HG03196 (cell line): ENCODE results near the gene PSMD8.
"Not testable (repeated sequence)": the region's sequence is repeated elsewhere in the genome, so short reads cannot be mapped to it uniquely, and the experiment has no call there.

ENCODE experiments used
- ATAC-seq: cut with Tn5 transposase; IDR thresholded peaks from one replicate; pipeline ENCODE4 v1.9.1; 2021; ENCODE audit not compliant: unreplicated experiment

PSMD8 gene

DNA sequence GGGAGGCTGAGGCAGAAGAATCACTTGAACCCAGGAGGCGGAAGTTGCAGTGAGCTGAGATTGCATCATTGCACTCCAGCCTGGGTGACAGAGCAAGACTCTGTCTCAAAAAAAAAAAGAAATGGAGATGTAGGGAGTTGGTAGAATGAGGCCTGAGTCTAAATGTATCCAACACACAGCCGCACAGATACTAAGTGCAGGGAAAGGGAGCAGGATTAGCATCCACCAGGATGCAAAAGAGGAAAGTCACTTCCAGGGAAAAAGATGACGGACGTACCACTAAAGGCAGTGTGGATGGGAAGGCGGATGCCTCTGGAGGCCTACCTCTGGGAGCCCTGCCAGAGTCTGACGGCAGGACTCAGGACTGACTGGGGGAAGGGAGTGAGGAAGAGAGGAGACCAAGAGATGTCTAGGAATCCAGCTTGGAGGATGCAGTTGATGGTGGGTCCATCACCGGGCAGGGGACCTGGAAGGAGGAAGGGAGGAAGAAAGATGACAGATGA is 35.3 kb downstream of the PSMD8 start:
- no peak for ATAC-seq

DNA sequence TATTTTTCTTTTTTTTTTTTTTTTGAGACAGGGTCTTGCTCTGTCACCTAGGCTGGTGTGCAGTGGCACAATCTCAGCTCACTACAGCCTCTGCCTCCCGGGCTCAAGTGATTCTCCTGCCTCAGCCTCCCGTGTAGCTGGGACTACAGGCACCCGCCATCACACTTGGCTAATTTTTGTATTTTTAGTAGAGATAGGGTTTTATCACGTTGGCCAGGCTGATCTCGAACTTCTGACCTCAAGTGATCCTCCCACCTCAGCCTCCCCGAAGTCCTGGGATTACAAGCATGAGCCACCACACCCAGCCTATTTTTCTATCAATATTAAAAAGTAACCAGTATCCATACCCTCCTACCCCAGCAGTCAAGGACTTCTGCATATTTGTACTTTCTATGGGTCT is 36.0 kb downstream of the PSMD8 start:
- ATAC-seq: not testable (repeated sequence)

GRCh38 chr19:38411041-38411712 is 36.8 kb downstream of the PSMD8 start:
- no peak for ATAC-seq

DNA sequence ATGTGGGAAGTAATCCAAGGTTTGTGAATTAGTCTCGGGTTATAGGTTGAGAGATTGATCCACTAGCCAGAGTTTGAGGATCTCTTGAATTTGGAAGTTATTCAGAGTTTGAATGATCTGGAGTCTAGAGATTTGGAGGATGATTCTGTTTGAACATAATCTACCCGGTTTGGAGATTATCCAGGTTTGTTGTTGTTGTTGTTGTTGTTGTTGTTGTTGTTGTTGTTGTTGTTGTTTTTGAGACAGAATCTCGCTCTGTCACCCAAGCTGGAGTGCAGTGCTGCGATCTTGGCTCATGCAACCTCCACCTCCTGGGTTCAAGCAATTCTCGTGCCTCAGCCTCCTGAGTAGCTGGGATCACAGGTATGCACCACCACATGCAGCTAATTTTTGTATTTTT is 37.5 kb downstream of the PSMD8 start:
- ATAC-seq: not testable (repeated sequence)

GRCh38 chr19:38412491-38412890 is 38.1 kb downstream of the PSMD8 start:
- no peak for ATAC-seq

- ATAC-seq: no peak
Measured at GRCh38 chr19:38412961-38413360, 38.6 kb downstream of the PSMD8 start.

GRCh38 chr19:38413416-38413815 is 39.0 kb downstream of the PSMD8 start:
- ATAC-seq: no peak

DNA sequence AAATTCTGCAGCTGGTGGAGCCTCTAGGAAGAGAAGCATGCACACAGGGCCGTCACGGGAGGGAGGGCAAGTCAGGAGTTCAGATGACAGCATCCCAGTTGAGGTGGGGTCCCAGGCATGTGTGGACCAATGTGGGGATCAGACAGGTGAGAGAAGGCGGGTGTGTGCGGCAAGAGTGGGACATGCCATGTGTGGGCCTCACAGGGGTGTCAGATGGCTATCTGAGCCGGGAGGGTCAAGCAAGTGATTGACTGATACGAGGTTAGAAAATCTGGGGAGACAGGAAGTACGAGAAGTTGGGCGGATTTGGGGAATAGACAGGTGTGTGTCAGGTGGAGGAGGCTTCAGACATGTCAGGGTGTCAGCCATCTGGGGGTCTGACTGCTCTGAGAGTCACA is 42.8 kb downstream of the PSMD8 start:
- ATAC-seq: no peak

GRCh38 chr19:38417544-38418506 is 43.5 kb downstream of the PSMD8 start:
- no peak for ATAC-seq

GRCh38 chr19:38420935-38421334 is 46.6 kb downstream of the PSMD8 start:
- ATAC-seq: no peak

DNA sequence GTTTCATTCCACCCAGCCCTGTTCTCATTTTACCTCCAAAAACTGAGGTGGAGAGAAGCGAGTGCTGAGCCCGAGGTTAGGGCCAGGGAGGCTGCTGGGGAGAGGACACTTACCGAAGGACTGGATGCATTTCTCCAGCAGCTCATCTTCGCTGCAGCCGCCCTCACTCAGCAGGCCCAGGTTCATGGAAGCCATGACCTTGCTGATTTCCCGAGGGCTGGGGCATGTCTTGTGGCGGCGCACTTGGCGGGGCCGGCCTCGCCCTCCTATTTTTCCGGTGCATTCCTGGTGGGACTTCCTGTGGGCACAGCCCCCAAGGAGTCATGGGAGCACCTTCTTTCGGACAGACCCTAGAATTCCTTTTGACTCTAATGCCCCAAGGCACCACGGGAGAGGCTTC is 47.5 kb downstream of the PSMD8 start:
- ATAC-seq: no peak

- ATAC-seq: no peak
Measured at GRCh38 chr19:38422438-38422837, 48.1 kb downstream of the PSMD8 start.

DNA sequence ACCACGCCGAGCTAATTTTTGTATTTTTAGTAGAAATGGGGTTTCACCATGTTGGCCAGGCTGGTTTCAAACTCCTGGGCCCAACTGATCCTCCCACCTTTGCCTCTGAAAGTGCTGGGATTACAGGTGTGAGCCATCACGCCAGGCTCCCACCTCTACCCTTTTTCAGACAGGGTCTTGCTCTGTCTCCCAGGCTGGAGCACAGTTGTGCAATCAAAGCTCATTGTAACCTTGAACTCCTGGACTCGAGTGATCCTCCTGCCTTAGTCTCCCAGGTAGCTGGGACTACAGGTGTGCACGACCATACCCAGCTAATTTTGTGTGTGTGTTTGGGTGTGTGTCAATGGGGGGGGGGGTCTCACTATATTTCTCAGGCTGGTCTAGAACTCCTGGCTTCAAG is 49.9 kb downstream of the PSMD8 start:
- ATAC-seq: no peak

- ATAC-seq: no peak
Measured at GRCh38 chr19:38425222-38425809, 50.9 kb downstream of the PSMD8 start.

GRCh38 chr19:38425810-38426466 is 51.6 kb downstream of the PSMD8 start, which contains the start of gene RASGRP4:
Gene RASGRP4 (minus strand): TSS chr19:38426219. CDS start chr19:38426091, 128 bp downstream.
- no peak for ATAC-seq

GRCh38 chr19:38427035-38427677 is 52.8 kb downstream of the PSMD8 start:
- not testable (repeated sequence) for ATAC-seq

GRCh38 chr19:38429055-38429810 is 54.9 kb downstream of the PSMD8 start:
- no peak for ATAC-seq

GRCh38 chr19:38429811-38430156 is 55.4 kb downstream of the PSMD8 start:
- no peak for ATAC-seq

DNA sequence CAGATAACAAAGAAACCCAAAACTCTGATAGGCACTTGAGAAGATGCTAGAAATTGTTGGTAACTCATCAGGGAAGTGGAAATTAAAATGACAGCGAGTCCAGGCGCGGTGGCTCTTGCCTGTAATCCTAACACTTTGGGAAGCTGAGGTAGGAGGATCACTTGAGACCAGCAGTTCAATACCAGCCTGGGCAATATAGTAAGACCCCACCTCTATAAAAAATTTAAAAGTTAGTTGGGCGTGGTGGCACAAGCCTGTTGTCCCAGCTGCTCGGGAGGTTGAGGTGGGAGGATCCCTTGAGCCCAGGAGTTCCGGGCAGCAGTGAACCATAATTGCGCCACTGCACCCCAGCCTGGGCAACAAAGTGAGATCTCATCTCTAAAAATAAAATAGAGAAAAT is 56.6 kb downstream of the PSMD8 start:
- no peak for ATAC-seq

GRCh38 chr19:38433268-38433733 is 58.9 kb downstream of the PSMD8 start, which contains the start of gene RYR1:
Gene RYR1 (plus strand): TSS chr19:38433691. CDS start chr19:38433830, 139 bp downstream.
- ATAC-seq: no peak
